Activated naive CD8-positive, alpha-beta T cell (primary cell): ENCODE measurements around the gene FGF14.
"Not testable (repeated sequence)": the region's sequence is repeated elsewhere in the genome, so short reads cannot be mapped to it uniquely, and the experiment has no call there.

ENCODE experiments used
- H3K27ac Mint-ChIP-seq: one replicate; pipeline ENCODE4 v1.8.0; 2021; ENCODE audit warnings: mixed read lengths
- H3K27me3 Mint-ChIP-seq: one replicate; pipeline ENCODE4 v1.8.0; 2021; ENCODE audit warnings: mixed read lengths
- H3K36me3 Mint-ChIP-seq: one replicate; pipeline ENCODE4 v1.8.0; 2021; ENCODE audit warnings: mixed read lengths
- H3K4me1 Mint-ChIP-seq: one replicate; pipeline ENCODE4 v1.8.0; 2021; ENCODE audit warnings: low read depth, mixed read lengths
- H3K4me3 Mint-ChIP-seq: one replicate; pipeline ENCODE4 v1.8.0; 2021; ENCODE audit warnings: mild to moderate bottlenecking, mixed read lengths
- H3K9me3 Mint-ChIP-seq: one replicate; pipeline ENCODE4 v1.8.0; 2021; ENCODE audit warnings: low read depth, mixed read lengths

Gene FGF14

GRCh38 chr13:102033857-102034331, 368.0 kb downstream of the FGF14 start:
- H3K36me3 Mint-ChIP-seq: no peaks in the 10 kb centered on the region
- peaks cover 7% of the 10 kb centered on the region for H3K9me3 Mint-ChIP-seq
- no peaks in the 10 kb centered on the region for H3K4me1 Mint-ChIP-seq
- no peak overlapping the region for H3K4me3 Mint-ChIP-seq
- peaks cover 2% of the 10 kb centered on the region for H3K27me3 Mint-ChIP-seq
- no peak overlapping the region for H3K27ac Mint-ChIP-seq

DNA sequence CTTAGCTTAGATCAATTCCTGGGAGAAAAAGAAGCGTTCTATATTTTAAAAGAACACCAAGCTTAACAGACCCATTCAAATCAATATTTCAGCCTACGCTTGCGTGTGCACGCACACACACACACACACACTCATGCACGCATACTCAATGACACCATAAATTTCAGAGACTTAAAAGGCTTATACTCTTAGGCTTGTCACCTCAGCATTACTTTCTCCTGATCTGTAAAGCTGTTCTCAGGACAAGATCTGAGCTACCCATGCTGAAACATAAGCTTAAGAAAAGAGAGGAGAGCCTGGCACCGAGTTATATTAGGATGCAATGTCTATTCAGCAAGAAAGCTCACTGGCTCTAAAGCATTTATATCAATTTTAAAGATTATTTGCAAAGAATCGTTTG, 368.5 kb downstream of the FGF14 start:
- peaks cover 7% of the 10 kb centered on the region for H3K9me3 Mint-ChIP-seq

GRCh38 chr13:102028868-102029267, 373.0 kb downstream of the FGF14 start:
- H3K27ac Mint-ChIP-seq: no peak overlapping the region
- H3K9me3 Mint-ChIP-seq: no peaks in the 10 kb centered on the region
- no peaks in the 10 kb centered on the region for H3K4me1 Mint-ChIP-seq
- H3K27me3 Mint-ChIP-seq: peaks cover 2% of the 10 kb centered on the region
- no peaks in the 10 kb centered on the region for H3K36me3 Mint-ChIP-seq
- no peak overlapping the region for H3K4me3 Mint-ChIP-seq

More for the DNA sequence above, 368.5 kb downstream of the FGF14 start:
- peaks cover 2% of the 10 kb centered on the region for H3K27me3 Mint-ChIP-seq
- H3K4me3 Mint-ChIP-seq: no peak overlapping the region
- no peak overlapping the region for H3K27ac Mint-ChIP-seq
- no peaks in the 10 kb centered on the region for H3K36me3 Mint-ChIP-seq
- no peaks in the 10 kb centered on the region for H3K4me1 Mint-ChIP-seq

- Mint-ChIP-seq H3K27ac (no peak overlapping the region), H3K27me3 (peaks cover 2% of the 10 kb centered on the region), H3K4me3 (no peak overlapping the region), H3K4me1 (no peaks in the 10 kb centered on the region), H3K9me3 (no peaks in the 10 kb centered on the region), H3K36me3 (no peaks in the 10 kb centered on the region)
Observed at GRCh38 chr13:102028206-102028605, 373.6 kb downstream of the FGF14 start.

- Mint-ChIP-seq H3K27me3 (peaks cover 3% of the 10 kb centered on the region), H3K4me3 (no peak overlapping the region)
Observed at GRCh38 chr13:102021777-102022176, 380.1 kb downstream of the FGF14 start.

GRCh38 chr13:102020611-102021216, 381.1 kb downstream of the FGF14 start:
- no peak overlapping the region for H3K4me3 Mint-ChIP-seq
- H3K27me3 Mint-ChIP-seq: peaks cover 3% of the 10 kb centered on the region
- H3K27ac Mint-ChIP-seq: no peak overlapping the region
- no peaks in the 10 kb centered on the region for H3K4me1 Mint-ChIP-seq
- H3K9me3 Mint-ChIP-seq: peaks cover 26% of the 10 kb centered on the region
- no peaks in the 10 kb centered on the region for H3K36me3 Mint-ChIP-seq

More at GRCh38 chr13:102021777-102022176, 380.1 kb downstream of the FGF14 start:
- Mint-ChIP-seq H3K36me3 (no peaks in the 10 kb centered on the region), H3K27ac (no peak overlapping the region), H3K9me3 (peaks cover 23% of the 10 kb centered on the region), H3K4me1 (no peaks in the 10 kb centered on the region)

- no peaks in the 10 kb centered on the region for H3K36me3 Mint-ChIP-seq
- H3K27me3 Mint-ChIP-seq: peaks cover 1% of the 10 kb centered on the region
- no peak overlapping the region for H3K4me3 Mint-ChIP-seq
- H3K27ac Mint-ChIP-seq: no peak overlapping the region
- no peaks in the 10 kb centered on the region for H3K4me1 Mint-ChIP-seq
- H3K9me3 Mint-ChIP-seq: peaks cover 26% of the 10 kb centered on the region
Observed at GRCh38 chr13:102018716-102019115, 383.1 kb downstream of the FGF14 start.

- Mint-ChIP-seq H3K27ac (no peak overlapping the region), H3K4me3 (no peak overlapping the region), H3K27me3 (peaks cover 5% of the 10 kb centered on the region), H3K4me1 (no peaks in the 10 kb centered on the region), H3K9me3 (peaks cover 26% of the 10 kb centered on the region), H3K36me3 (no peaks in the 10 kb centered on the region)
Observed at GRCh38 chr13:102017248-102017647, 384.6 kb downstream of the FGF14 start.

DNA sequence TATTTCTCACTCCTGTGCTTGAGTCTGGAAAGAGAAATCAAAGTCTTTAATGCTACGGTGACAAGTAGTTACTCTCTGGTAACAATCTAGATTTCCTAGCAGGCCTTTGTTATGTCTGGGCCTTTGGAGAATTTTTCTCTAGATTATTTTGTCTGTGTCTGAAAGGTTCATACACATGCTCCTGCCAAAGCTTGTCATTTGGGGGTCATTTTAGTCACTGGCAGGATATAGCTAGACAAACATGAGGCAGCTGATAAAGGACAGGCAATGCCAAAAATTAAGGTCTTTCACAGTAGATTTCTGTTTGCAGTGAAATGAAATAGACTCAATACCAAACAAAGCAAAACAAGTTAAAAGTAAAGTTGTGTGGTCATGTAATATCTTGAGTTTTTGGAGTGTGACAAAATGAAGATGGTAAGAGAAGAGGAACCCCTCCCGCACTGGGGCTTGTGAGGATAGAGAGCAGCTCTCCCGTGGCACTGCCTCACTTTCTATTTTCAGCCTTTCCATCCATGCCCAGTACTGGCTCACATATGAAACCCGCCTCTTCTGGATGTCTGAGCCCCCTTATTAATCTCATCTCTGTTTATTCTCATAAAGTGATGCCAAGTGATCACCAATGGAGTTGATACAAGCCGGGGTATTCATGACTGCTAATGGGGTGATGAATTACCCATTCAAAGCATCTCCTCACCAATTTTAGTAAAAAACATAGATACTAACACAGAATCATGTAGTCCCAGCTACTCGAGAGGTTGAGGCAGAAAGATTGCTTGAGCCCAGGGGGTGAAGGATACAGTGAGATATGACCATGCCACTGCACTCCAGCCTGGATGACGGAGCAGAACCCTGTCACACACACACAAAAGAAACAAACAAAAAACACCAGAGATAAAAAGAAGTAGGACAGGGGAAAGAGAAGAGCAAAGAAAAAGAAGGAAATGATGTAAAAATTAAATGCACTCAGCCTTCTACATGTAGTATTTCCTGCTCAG, 389.3 kb downstream of the FGF14 start:
- H3K4me3 Mint-ChIP-seq: no peak overlapping the region
- no peaks in the 10 kb centered on the region for H3K36me3 Mint-ChIP-seq
- peaks cover 3% of the 10 kb centered on the region for H3K27me3 Mint-ChIP-seq
- no peaks in the 10 kb centered on the region for H3K4me1 Mint-ChIP-seq
- no peak overlapping the region for H3K27ac Mint-ChIP-seq
- H3K9me3 Mint-ChIP-seq: peaks cover 11% of the 10 kb centered on the region

GRCh38 chr13:102011455-102011854, 390.4 kb downstream of the FGF14 start:
- H3K4me3 Mint-ChIP-seq, H3K9me3 Mint-ChIP-seq, H3K27me3 Mint-ChIP-seq, H3K36me3 Mint-ChIP-seq, H3K27ac Mint-ChIP-seq, H3K4me1 Mint-ChIP-seq: not testable (repeated sequence)

DNA sequence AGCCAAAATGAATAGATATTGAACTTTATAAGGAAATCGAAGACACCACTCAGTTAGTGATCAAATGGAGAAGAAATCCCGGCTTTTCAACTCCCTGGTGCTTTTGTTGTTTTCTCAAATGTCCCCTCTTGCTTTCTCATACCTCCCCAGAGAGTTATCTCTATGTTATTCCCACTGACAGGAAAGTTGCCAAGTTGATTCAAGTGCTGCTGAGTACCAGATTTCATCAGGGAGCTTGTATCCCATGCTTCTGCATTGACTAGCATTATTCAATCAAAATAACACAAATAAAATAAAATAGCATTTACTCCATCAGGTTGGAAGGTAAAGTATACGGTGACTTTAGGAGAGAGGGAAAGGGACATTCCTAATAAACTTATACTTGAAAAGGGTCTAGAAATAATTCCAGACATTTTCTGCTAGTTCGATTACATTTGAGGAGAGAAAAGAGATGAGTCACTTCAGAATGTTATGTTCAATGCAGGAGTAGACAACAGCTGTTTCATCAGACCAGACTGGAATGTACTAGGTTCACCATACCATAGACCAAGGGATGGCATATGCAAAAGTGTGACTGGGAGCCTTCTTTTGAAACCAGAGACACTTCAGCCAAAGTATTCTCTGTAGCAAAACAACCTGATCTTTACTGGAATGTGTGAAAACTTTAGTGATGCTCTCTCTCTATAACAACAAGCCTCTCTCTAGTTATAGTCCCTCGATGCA, 397.8 kb downstream of the FGF14 start:
- H3K4me1 Mint-ChIP-seq: no peaks in the 10 kb centered on the region
- no peaks in the 10 kb centered on the region for H3K36me3 Mint-ChIP-seq
- no peak overlapping the region for H3K4me3 Mint-ChIP-seq
- no peaks in the 10 kb centered on the region for H3K9me3 Mint-ChIP-seq
- H3K27me3 Mint-ChIP-seq: peaks cover 3% of the 10 kb centered on the region
- no peak overlapping the region for H3K27ac Mint-ChIP-seq

DNA sequence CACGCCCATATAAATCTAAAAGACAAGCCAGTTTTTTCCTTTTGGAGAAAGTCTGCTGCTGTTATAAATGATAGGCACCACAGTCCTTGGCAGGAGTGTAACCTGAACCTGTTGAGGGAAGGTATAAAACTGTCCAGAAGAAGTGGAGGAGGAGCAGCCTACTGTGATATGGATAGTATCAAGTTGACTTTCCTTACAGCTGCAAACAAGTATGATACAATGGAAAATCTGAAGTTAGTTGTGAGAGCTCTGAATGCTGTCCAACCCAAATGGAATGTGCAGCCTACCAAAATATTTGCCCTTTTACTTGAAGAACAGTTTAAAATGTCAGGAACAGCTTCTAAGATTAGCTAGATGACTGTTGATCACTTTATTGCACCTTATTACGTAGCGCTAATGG, 399.6 kb downstream of the FGF14 start:
- no peaks in the 10 kb centered on the region for H3K36me3 Mint-ChIP-seq
- H3K9me3 Mint-ChIP-seq: no peaks in the 10 kb centered on the region
- no peaks in the 10 kb centered on the region for H3K4me1 Mint-ChIP-seq
- peaks cover 3% of the 10 kb centered on the region for H3K27me3 Mint-ChIP-seq
- H3K4me3 Mint-ChIP-seq: no peak overlapping the region
- H3K27ac Mint-ChIP-seq: no peak overlapping the region

GRCh38 chr13:102000764-102001163, 401.1 kb downstream of the FGF14 start:
- Mint-ChIP-seq H3K27me3 (peaks cover 1% of the 10 kb centered on the region), H3K4me1 (no peaks in the 10 kb centered on the region), H3K4me3 (no peak overlapping the region), H3K27ac (no peak overlapping the region), H3K9me3 (no peaks in the 10 kb centered on the region), H3K36me3 (no peaks in the 10 kb centered on the region)

GRCh38 chr13:101998129-101998528, 403.7 kb downstream of the FGF14 start:
- no peak overlapping the region for H3K27ac Mint-ChIP-seq
- H3K4me3 Mint-ChIP-seq: no peak overlapping the region
- H3K4me1 Mint-ChIP-seq: no peaks in the 10 kb centered on the region
- H3K36me3 Mint-ChIP-seq: no peaks in the 10 kb centered on the region
- H3K9me3 Mint-ChIP-seq: no peaks in the 10 kb centered on the region
- peaks cover 1% of the 10 kb centered on the region for H3K27me3 Mint-ChIP-seq

GRCh38 chr13:101996954-101997353, 404.9 kb downstream of the FGF14 start:
- Mint-ChIP-seq H3K9me3 (no peaks in the 10 kb centered on the region), H3K27ac (no peak overlapping the region), H3K4me1 (no peaks in the 10 kb centered on the region), H3K27me3 (peaks cover 1% of the 10 kb centered on the region), H3K36me3 (no peaks in the 10 kb centered on the region), H3K4me3 (no peak overlapping the region)
